B cell (primary cell): Measurements from ENCODE around the gene DUSP9. TPM values are rescaled to one million over a fixed set of nuclear protein-coding genes. Genes with fewer than 3 reads are reported as not detected.

ENCODE experiments used
- ATAC-seq: fragments of 200-7000 bp; cut with Tn5 transposase; one replicate; pipeline ENCODE4 v1.10.0; 2021; ENCODE audit warnings: low read depth, mild to moderate bottlenecking, moderate number of reproducible peaks, moderate library complexity
- CTCF ChIA-PET: fragments of 350-600 bp; sonication (Branson Sonifier 250); formaldehyde crosslinking; loops from one replicate; lab custom pipeline; 2021; ENCODE audit warnings: antibody characterized with exemption, inconsistent platforms; lab: Charles Lee
- POLR2A ChIA-PET: fragments of 350-600 bp; sonication (Branson Sonifier 250); formaldehyde crosslinking; loops from one replicate; lab custom pipeline; 2021; ENCODE audit warnings: antibody characterized with exemption; lab: Charles Lee
- DNase-seq: peaks from one replicate; pipeline ENCODE4 v3.0.0; 2013
- H2AFZ ChIP-seq: 2 replicates; pipeline ENCODE4 v1.6.1; 2012; ENCODE audit warnings: mild to moderate bottlenecking, low read depth, low read length; ENCODE audit not compliant: insufficient read depth, poor library complexity, severe bottlenecking
- H3K27ac ChIP-seq, 2 donors: 1 replicate in 1 of 2; 2 replicates in 1 of 2; pipeline ENCODE4 v1.5.1; 2012 to 2013; ENCODE audit warnings: low read length in 2 of 2, mild to moderate bottlenecking in 2 of 2, moderate library complexity in 1 of 2
- H3K27me3 ChIP-seq, 4 experiments: fragments of 200-600 bp in 1 of 4; sonication (generic) in 1 of 4; replicated peaks in 1 of 4; 1 replicate in 2 of 4; 2 replicates in 2 of 4; pipeline versions ENCODE4 v1.6.1 to v1.7.0; 2013 to 2016; ENCODE audit warnings: low read length in 3 of 4, mild to moderate bottlenecking in 2 of 4, mixed read lengths in 1 of 4, moderate library complexity in 1 of 4; ENCODE audit not compliant: insufficient read depth in 4 of 4, control insufficient read depth in 3 of 4; ENCODE audit errors: control extremely low read depth in 1 of 4
- H3K36me3 ChIP-seq, 2 experiments: replicated peaks in 1 of 2; 1 replicate in 1 of 2; 2 replicates in 1 of 2; pipeline versions ENCODE4 v1.6.1 to v1.7.1; 2013; ENCODE audit warnings: low read length in 1 of 2; ENCODE audit not compliant: insufficient read depth in 2 of 2, control insufficient read depth in 1 of 2; ENCODE audit errors: control extremely low read depth in 1 of 2, extremely low read depth in 1 of 2
- H3K4me1 ChIP-seq, 2 donors: fragments of 200-600 bp in 1 of 2; sonication (generic) in 1 of 2; 1 replicate in 1 of 2; 2 replicates in 1 of 2; pipeline versions ENCODE4 v1.5.1 to v1.6.1; 2013 to 2017; ENCODE audit warnings: low read length in 2 of 2; ENCODE audit not compliant: control insufficient read depth in 2 of 2, insufficient read depth in 2 of 2
- H3K4me2 ChIP-seq: replicated peaks from 2 replicates; pipeline ENCODE3; 2012; ENCODE audit warnings: mild to moderate bottlenecking, low read depth, low read length; ENCODE audit not compliant: poor library complexity, severe bottlenecking
- H3K4me3 ChIP-seq, 5 experiments: fragments of 200-600 bp in 1 of 5; sonication (generic) in 1 of 5; 1 replicate in 3 of 5; 2 replicates in 2 of 5; pipeline versions ENCODE4 v1.5.1 to v1.7.0; 2011 to 2016; ENCODE audit warnings: low read length in 4 of 5, mild to moderate bottlenecking in 4 of 5, low read depth in 2 of 5, control low read depth in 1 of 5, moderate library complexity in 1 of 5; ENCODE audit not compliant: insufficient read depth in 1 of 5; ENCODE audit errors: control extremely low read depth in 1 of 5, extremely low read depth in 1 of 5
- H3K79me2 ChIP-seq: fragments of 200-600 bp; sonication (generic); one replicate; pipeline ENCODE4 v1.6.0; 2016; ENCODE audit warnings: low read length; ENCODE audit not compliant: control insufficient read depth, insufficient read depth
- H3K9ac ChIP-seq: fragments of 200-600 bp; sonication (generic); 2 replicates; pipeline ENCODE4 v1.6.1; 2017; ENCODE audit warnings: mild to moderate bottlenecking, low read length, moderate library complexity
- H3K9me3 ChIP-seq, 3 donors: one replicate each; pipeline versions ENCODE4 v1.6.1 to v1.7.1; 2013; ENCODE audit warnings: low read length in 2 of 3; ENCODE audit not compliant: control insufficient read depth in 2 of 3, insufficient read depth in 1 of 3; ENCODE audit errors: control extremely low read depth in 1 of 3
- H4K20me1 ChIP-seq: 2 replicates; pipeline ENCODE4 v1.6.0; 2012; ENCODE audit warnings: mild to moderate bottlenecking, low read length; ENCODE audit not compliant: insufficient read depth, control insufficient read depth, poor library complexity, severe bottlenecking
- H3K27ac Mint-ChIP-seq: one replicate; pipeline ENCODE4 v1.8.0; 2021; ENCODE audit warnings: mixed read lengths
- H3K27me3 Mint-ChIP-seq: one replicate; pipeline ENCODE4 v1.8.0; 2021; ENCODE audit warnings: mixed read lengths
- H3K4me1 Mint-ChIP-seq: one replicate; pipeline ENCODE4 v1.8.0; 2021; ENCODE audit warnings: mixed read lengths
- H3K4me3 Mint-ChIP-seq: one replicate; pipeline ENCODE4 v1.8.0; 2021; ENCODE audit warnings: mixed read lengths
- H3K9me3 Mint-ChIP-seq: one replicate; pipeline ENCODE4 v1.8.0; 2022; ENCODE audit warnings: mixed read lengths; ENCODE audit not compliant: insufficient read depth
- EZH2 ChIP-seq: IDR thresholded peaks from 2 replicates; pipeline ENCODE4 v1.6.1; 2012; ENCODE audit warnings: borderline replicate concordance, low read depth, mild to moderate bottlenecking, moderate library complexity, low read length; ENCODE audit not compliant: insufficient read depth, poor library complexity, severe bottlenecking
- WGBS: methylation state at CpG from one replicate; pipeline ENCODE4 v1.1.5; 2013; ENCODE audit warnings: missing lambda C conversion rate; ENCODE audit not compliant: insufficient coverage; 5-methylcytosine and 5-hydroxymethylcytosine counted together
- intact Hi-C: fragments of 100-400 bp; cut with micrococcal nuclease; formaldehyde crosslinking; loops from one replicate; pipeline ENCODE4 v1.10.0; 2022
- polyA plus RNA-seq: library from polyadenylated mRNA; depleted of rRNA; stranded (reverse); fragments of >200 nt; gene quantifications from 2 replicates; pipeline ENCODE4 v1.2.3, GENCODE V29; 2012
- total RNA-seq, 2 donors: library from RNA; stranded (reverse); fragments of 120-200 nt in 1 of 2; gene quantifications; 1 replicate in 1 of 2; 2 replicates in 1 of 2; pipeline versions ENCODE4 v1.2.3 to v1.2.4, GENCODE V29; 2013 to 2022
- TF ChIP-seq, protein P1 (sequence below): fragments of 200-600 bp; IDR thresholded peaks from one replicate; pipeline ENCODE4 v1.8.0; 2022; ENCODE audit warnings: antibody characterized with exemption, mild to moderate bottlenecking

The DUSP9 gene
- total and polyA plus RNA-seq, 2 donors (not counting 1 experiment from before 2014, with no cell fraction given), result not detected

DNA sequence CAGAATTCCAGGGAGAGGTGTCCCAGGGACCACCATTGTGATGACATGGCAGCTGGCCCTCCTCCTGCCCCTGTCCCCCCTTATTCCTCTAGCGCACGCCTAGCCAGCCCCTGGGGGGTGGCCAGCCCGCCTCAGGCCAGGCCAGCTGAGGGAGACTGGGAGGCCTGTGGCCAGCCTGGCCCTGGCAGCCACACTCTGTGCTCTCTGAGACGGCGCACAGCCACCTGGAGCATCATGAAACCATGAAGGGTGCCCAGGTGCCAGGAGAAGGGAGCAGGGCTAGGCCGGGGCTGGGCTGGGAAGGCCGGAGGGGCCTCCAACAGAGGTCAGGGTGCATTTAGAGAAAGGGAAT lies 14.4 kb upstream of the DUSP9 start:
- H3K79me2 ChIP-seq, result no peaks in the 10 kb centered on the region
- no peaks in the 10 kb centered on the region for H3K36me3 ChIP-seq
- no peak overlapping the region for H3K4me3 ChIP-seq
- no peak for ATAC-seq
- ChIA-PET CTCF (interaction anchor here (0.6 kb wide), 1 partner anchor 29 kb away, joined by 3 read pairs; no protein-coding TSS in a partner anchor), POLR2A (no interaction called here)
- Mint-ChIP-seq H3K4me1 (peaks cover 2% of the 10 kb centered on the region), H3K27me3 (peaks cover 7% of the 10 kb centered on the region), H3K9me3 (peaks cover 2% of the 10 kb centered on the region), H3K4me3 (no peak overlapping the region), H3K27ac (no peak overlapping the region)
- H3K9me3 ChIP-seq, result no peaks in the 10 kb centered on the region
- H3K27ac ChIP-seq, result no peak overlapping the region
- no peak overlapping the region for H3K4me2 ChIP-seq
- intact Hi-C loops, result no loop called here
- no peak for DNase-seq
- no peak for TF ChIP-seq EZH2
- TF ChIP-seq, protein P1, sequence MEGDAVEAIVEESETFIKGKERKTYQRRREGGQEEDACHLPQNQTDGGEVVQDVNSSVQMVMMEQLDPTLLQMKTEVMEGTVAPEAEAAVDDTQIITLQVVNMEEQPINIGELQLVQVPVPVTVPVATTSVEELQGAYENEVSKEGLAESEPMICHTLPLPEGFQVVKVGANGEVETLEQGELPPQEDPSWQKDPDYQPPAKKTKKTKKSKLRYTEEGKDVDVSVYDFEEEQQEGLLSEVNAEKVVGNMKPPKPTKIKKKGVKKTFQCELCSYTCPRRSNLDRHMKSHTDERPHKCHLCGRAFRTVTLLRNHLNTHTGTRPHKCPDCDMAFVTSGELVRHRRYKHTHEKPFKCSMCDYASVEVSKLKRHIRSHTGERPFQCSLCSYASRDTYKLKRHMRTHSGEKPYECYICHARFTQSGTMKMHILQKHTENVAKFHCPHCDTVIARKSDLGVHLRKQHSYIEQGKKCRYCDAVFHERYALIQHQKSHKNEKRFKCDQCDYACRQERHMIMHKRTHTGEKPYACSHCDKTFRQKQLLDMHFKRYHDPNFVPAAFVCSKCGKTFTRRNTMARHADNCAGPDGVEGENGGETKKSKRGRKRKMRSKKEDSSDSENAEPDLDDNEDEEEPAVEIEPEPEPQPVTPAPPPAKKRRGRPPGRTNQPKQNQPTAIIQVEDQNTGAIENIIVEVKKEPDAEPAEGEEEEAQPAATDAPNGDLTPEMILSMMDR, result no peak
- H4K20me1 ChIP-seq, result no peaks in the 10 kb centered on the region
- H2AFZ ChIP-seq, result no peak overlapping the region
- 82% methylated on average over 2 of the region's 7 CpGs for WGBS
- H3K27me3 ChIP-seq, result no peaks in the 10 kb centered on the region
- H3K9ac ChIP-seq, result no peak overlapping the region
- no peaks in the 10 kb centered on the region for H3K4me1 ChIP-seq

DNA sequence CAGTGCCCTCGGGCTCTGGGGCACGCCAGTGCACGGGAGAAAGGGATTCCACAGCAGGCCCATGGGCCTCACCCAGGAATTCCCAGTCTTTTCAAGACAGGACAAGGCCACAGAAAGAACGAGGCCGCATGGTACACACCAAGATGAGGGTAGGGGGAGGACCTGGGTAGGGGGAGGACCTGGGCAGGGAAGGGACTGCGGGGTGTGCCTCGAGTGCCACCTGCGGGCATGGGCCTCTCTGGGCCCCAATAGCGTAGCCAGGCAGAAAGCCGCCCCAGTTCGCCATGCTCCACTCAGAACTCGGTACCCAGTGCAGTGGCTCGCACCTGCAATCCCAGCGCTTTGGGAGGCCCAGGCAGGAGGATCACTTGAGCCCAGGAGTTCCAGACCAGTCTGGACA lies 14.0 kb upstream of the DUSP9 start:
- no peak overlapping the region for H3K4me3 ChIP-seq
- H3K27me3 Mint-ChIP-seq, result peaks cover 7% of the 10 kb centered on the region
- H2AFZ ChIP-seq, result no peak overlapping the region
- intact Hi-C loops, result no loop called here
- no peak for TF ChIP-seq EZH2
- TF ChIP-seq, protein P1, result no peak
- no peak overlapping the region for H3K9ac ChIP-seq
- H3K27ac Mint-ChIP-seq, result no peak overlapping the region
- peaks cover 2% of the 10 kb centered on the region for H3K4me1 Mint-ChIP-seq
- ChIA-PET CTCF (no interaction called here), POLR2A (no interaction called here)
- H3K4me3 Mint-ChIP-seq, result no peak overlapping the region
- H3K27ac ChIP-seq, result no peak overlapping the region
- no peaks in the 10 kb centered on the region for H3K4me1 ChIP-seq
- DNase-seq, result no peak
- H3K27me3 ChIP-seq, result peaks cover 0 to under 1% (median 0%) of the 10 kb centered on the region in 4 experiments
- no peaks in the 10 kb centered on the region for H3K36me3 ChIP-seq
- no peaks in the 10 kb centered on the region for H3K79me2 ChIP-seq
- no peak for ATAC-seq
- H4K20me1 ChIP-seq, result no peaks in the 10 kb centered on the region
- H3K9me3 Mint-ChIP-seq, result peaks cover 2% of the 10 kb centered on the region
- 91% methylated on average over 9 of the region's 14 CpGs for WGBS
- H3K4me2 ChIP-seq, result no peak overlapping the region
- H3K9me3 ChIP-seq, result no peaks in the 10 kb centered on the region
